GM12801 (cell line): ENCODE results near the gene KRTAP10-5.
"Not testable (repeated sequence)": the region's sequence is repeated elsewhere in the genome, so short reads cannot be mapped to it uniquely, and the experiment has no call there.

ENCODE experiments used
- CTCF ChIP-seq: IDR thresholded peaks from one replicate; pipeline ENCODE4 v1.5.1; 2011; ENCODE audit warnings: control low read depth; ENCODE audit not compliant: insufficient read length; ENCODE audit errors: extremely low read depth

The KRTAP10-5 gene

GRCh38 chr21:44573630-44574456 is 6.6 kb downstream of the KRTAP10-5 start, which contains the start of gene KRTAP10-4:
TSS of gene KRTAP10-4 (plus strand) at chr21:44573729. CDS start at chr21:44573759, 30 bp downstream.
- not testable (repeated sequence) for TF ChIP-seq CTCF

- TF ChIP-seq CTCF = no peak
Observed at GRCh38 chr21:44572959-44573583, 7.3 kb downstream of the KRTAP10-5 start.

- no peak for TF ChIP-seq CTCF
Observed at GRCh38 chr21:44571844-44572782, 8.3 kb downstream of the KRTAP10-5 start.

GRCh38 chr21:44571296-44571695 is 9.1 kb downstream of the KRTAP10-5 start:
- TF ChIP-seq CTCF = no peak

- TF ChIP-seq CTCF = no peak
Observed at GRCh38 chr21:44569861-44570517, 10.4 kb downstream of the KRTAP10-5 start.

- no peak for TF ChIP-seq CTCF
Observed at GRCh38 chr21:44568667-44569556, 11.5 kb downstream of the KRTAP10-5 start.
